ENCODE results near the gene CCDC57.
"Not testable (repeated sequence)": the region's sequence is repeated elsewhere in the genome, so short reads cannot be mapped to it uniquely, and the experiment has no call there.

CCDC57 gene

GRCh38 chr17:82148997-82149396 is 63.6 kb downstream of the CCDC57 start:
- no peak for TF ChIP-seq CTCF (conservative IDR thresholded peaks at IDR 0.05; ENCODE audit: low read depth, low read length)
- DNase-seq (ENCODE audit: low read depth): no peak
- H3K4me3 ChIP-seq (ENCODE audit: low read depth, low read length): no peak overlapping the region

- H3K4me3 ChIP-seq (ENCODE audit: low read depth, low read length): no peak overlapping the region
- TF ChIP-seq CTCF (conservative IDR thresholded peaks at IDR 0.05; ENCODE audit: low read depth, low read length): no peak
- DNase-seq (ENCODE audit: low read depth): no peak
Measured at GRCh38 chr17:82148011-82148410, 64.6 kb downstream of the CCDC57 start.

- H3K4me3 ChIP-seq (ENCODE audit: low read depth, low read length): no peak overlapping the region
- TF ChIP-seq CTCF (conservative IDR thresholded peaks at IDR 0.05; ENCODE audit: low read depth, low read length): no peak
- DNase-seq (ENCODE audit: low read depth): no peak
Measured at GRCh38 chr17:82146663-82147654, 65.7 kb downstream of the CCDC57 start.

- DNase-seq (ENCODE audit: low read depth): no peak
- no peak for TF ChIP-seq CTCF (conservative IDR thresholded peaks at IDR 0.05; ENCODE audit: low read depth, low read length)
- no peak overlapping the region for H3K4me3 ChIP-seq (ENCODE audit: low read depth, low read length)
Measured at GRCh38 chr17:82145550-82146155, 67.0 kb downstream of the CCDC57 start.

- no peak for DNase-seq (ENCODE audit: low read depth)
Measured at GRCh38 chr17:82143333-82143732, 69.3 kb downstream of the CCDC57 start.

GRCh38 chr17:82139961-82140360 is 72.7 kb downstream of the CCDC57 start:
- not testable (repeated sequence) for DNase-seq (ENCODE audit: low read depth); H3K4me3 ChIP-seq (ENCODE audit: low read depth, low read length)

More at GRCh38 chr17:82143333-82143732, 69.3 kb downstream of the CCDC57 start:
- no peak for TF ChIP-seq CTCF (conservative IDR thresholded peaks at IDR 0.05; ENCODE audit: low read depth, low read length)
- H3K4me3 ChIP-seq (ENCODE audit: low read depth, low read length): no peak overlapping the region

- TF ChIP-seq CTCF (conservative IDR thresholded peaks at IDR 0.05; ENCODE audit: low read depth, low read length): no peak
- DNase-seq (ENCODE audit: low read depth): no peak
- H3K4me3 ChIP-seq (ENCODE audit: low read depth, low read length): no peak overlapping the region
Measured at GRCh38 chr17:82138511-82138992, 74.1 kb downstream of the CCDC57 start.

Measured in choroid plexus epithelial cell (primary cell).